ENCODE measurements around the gene DNAJC1. TPM values are rescaled to one million over a fixed set of nuclear protein-coding genes. Genes with fewer than 3 reads are reported as not detected.
A peak's percentile ranks its signal among the peaks of the same experiment; 100 is the strongest.

DNAJC1 gene
- total RNA-seq, 1 donor from 2014 or later, result 26.1 TPM

DNA sequence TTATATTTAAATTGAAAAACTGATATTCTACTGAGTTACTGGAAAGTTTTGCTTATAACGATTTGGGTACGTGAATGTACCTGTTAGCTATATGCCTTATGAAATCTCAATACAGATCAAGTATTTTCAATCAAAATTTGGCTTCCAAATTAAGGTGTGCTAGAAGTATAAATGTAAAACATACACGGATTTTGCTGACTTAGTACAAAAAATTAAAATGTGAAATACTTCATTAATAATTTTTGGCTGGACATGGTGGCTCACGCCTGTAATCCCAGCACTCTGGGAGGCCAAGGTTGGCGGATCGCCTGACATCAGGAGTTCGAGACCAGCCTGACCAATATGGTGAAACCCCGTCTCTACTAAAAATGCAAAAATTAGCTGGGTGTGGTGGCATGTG lies 11.7 kb downstream of the DNAJC1 start:
- no peaks in the 10 kb centered on the region for H3K27me3 ChIP-seq
- peaks cover 0 to 3% of the 10 kb centered on the region in 2 donors for H3K4me1 ChIP-seq
- no peak for DNase-seq (ENCODE audit: low spot score in 2 of 2)
- no peak for TF ChIP-seq CTCF (IDR thresholded peaks at IDR 0.05)
- H3K27ac ChIP-seq, result no peak overlapping the region
- intact Hi-C loops (cut with DNase I), result no loop called here
- H3K9me3 ChIP-seq, result peaks cover 0 to 1% of the 10 kb centered on the region in 2 donors
- no peaks in the 10 kb centered on the region for H3K36me3 ChIP-seq
- H3K4me3 ChIP-seq, result no peak overlapping the region

- TF ChIP-seq CTCF (IDR thresholded peaks at IDR 0.05), result no peak
- no peak overlapping the region for H3K27ac ChIP-seq
- intact Hi-C loops (cut with DNase I), result no loop called here
- no peaks in the 10 kb centered on the region for H3K27me3 ChIP-seq
- peaks cover 0 to 3% of the 10 kb centered on the region in 2 donors for H3K4me1 ChIP-seq
- H3K9me3 ChIP-seq, result peaks cover 0 to 8% of the 10 kb centered on the region in 2 donors
- no peak overlapping the region for H3K4me3 ChIP-seq
- H3K36me3 ChIP-seq, result no peaks in the 10 kb centered on the region
- no peak for DNase-seq (ENCODE audit: low spot score in 2 of 2)
Observed at GRCh38 chr10:21990449-21990848, 13.1 kb downstream of the DNAJC1 start.

- Histone ChIP-seq H3K4me3 (no peak overlapping the region), H3K27me3 (no peaks in the 10 kb centered on the region), H3K27ac (no peak overlapping the region), H3K9me3 (peaks cover 0 to 8% of the 10 kb centered on the region in 2 donors), H3K4me1 (no peaks in the 10 kb centered on the region), H3K36me3 (no peaks in the 10 kb centered on the region)
- no peak for DNase-seq (ENCODE audit: low spot score in 2 of 2)
- peak in 2 of 3 experiments; percentile 36 to 49 for TF ChIP-seq CTCF (IDR thresholded peaks at IDR 0.05)
- intact Hi-C loops (cut with DNase I), result no loop called here
Observed at GRCh38 chr10:21989453-21990154, 13.9 kb downstream of the DNAJC1 start.

DNA sequence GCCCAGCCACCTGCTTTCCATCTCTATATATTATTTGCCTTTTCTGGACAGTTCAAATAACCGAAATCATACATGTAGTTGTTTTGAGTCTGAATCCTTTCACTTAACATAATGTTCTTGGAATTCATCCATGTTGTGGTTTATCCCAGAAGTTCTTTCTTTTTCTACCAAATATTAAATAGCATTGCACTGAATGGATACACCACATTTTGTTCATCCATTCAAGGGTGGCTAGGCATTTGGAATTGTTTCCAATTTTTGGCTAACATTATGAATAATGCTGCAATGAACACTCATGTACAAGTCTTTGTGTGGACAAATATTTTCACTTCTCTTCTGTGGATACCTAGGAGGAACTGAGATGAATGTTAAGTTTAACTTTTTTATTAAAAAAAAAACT lies 18.0 kb downstream of the DNAJC1 start:
- Histone ChIP-seq H3K36me3 (no peaks in the 10 kb centered on the region), H3K9me3 (peaks cover 0 to 8% of the 10 kb centered on the region in 2 donors), H3K4me1 (no peaks in the 10 kb centered on the region), H3K4me3 (no peak overlapping the region), H3K27ac (no peak overlapping the region), H3K27me3 (no peaks in the 10 kb centered on the region)
- no peak for TF ChIP-seq CTCF (IDR thresholded peaks at IDR 0.05)
- intact Hi-C loops (cut with DNase I), result no loop called here
- no peak for DNase-seq (ENCODE audit: low spot score in 2 of 2)

DNA sequence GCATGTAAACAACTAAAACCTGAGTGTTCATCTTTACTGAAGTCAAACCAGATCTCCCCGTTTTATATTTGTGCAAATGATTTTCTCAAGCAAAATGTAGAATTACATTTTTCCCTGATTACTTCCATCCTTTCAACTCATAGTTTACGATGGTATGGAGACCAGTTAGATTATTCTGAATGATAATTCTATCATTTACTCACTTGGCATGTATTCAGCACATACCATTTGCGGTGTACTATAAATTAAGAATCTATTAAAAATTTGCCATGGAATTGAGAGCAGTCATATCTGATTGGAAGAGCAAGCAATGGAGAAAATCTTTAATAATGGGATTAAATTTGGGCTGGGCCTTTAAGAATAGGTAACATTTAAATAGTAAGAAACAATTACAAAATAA lies 22.4 kb downstream of the DNAJC1 start:
- intact Hi-C loops (cut with DNase I), result no loop called here
- no peak for DNase-seq (ENCODE audit: low spot score in 2 of 2)
- H3K27ac ChIP-seq, result no peak overlapping the region
- H3K4me3 ChIP-seq, result no peak overlapping the region
- peaks cover 0 to under 1% of the 10 kb centered on the region in 2 donors for H3K9me3 ChIP-seq
- H3K4me1 ChIP-seq, result no peaks in the 10 kb centered on the region
- no peak for TF ChIP-seq CTCF (IDR thresholded peaks at IDR 0.05)
- H3K27me3 ChIP-seq, result no peaks in the 10 kb centered on the region
- no peaks in the 10 kb centered on the region for H3K36me3 ChIP-seq
